Kidney glomerular epithelial cell (primary cell): ENCODE results near the gene SWT1.
A peak's percentile ranks its signal among the peaks of the same experiment; 100 is the strongest.

ENCODE experiments used
- DNase-seq: peaks from one replicate; lab custom pipeline; 2025; lab: John Stamatoyannopoulos, UW

SWT1 gene

DNA sequence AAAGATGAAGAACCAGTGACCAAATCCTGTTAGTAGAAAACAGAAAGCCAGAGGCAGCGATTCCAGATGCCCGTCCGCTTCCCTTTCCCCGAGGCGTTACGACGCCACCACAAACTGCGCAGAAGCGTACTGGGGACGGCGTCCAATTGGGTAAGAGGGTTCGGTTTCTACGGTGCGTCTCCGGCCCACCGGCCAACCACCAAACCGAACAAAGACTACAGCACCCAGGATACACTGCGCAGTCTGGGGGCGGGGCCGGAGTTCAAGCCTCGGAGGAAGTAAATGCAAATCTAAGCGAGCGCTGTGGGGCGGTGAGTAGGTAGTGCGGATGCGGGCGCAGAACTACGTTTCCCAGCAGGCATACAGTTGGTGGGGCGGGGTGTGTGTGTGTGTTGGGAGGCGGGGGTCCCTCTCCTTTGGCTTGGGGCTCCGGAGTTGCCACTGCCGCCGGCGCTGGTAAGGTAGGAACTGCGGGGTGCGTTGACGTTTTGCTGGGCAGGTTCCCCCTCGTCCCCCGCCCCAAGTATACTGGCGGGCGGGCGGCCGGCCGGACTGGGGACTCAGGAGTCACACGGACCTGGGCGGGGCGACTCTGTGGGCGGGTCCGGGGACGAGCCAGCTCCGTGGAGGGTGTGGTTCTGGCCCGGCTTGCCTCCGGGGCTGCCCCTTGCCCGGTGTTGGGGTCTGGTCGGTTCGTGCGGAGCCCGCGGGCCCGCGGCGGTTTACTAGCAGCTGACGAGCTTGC is at the start of gene SWT1, which contains the start of gene TRMT1L:
TSS of gene SWT1 (plus strand) at position 314 of the 745 bp plus-strand sequence. CDS start 3,675 bp downstream, outside the sequence.
TSS of gene TRMT1L (minus strand) at position 100 of the 745 bp plus-strand sequence. CDS start 241 bp downstream, outside the sequence.
- DNase-seq: peak; percentile 100

GRCh38 chr1:185108321-185108720 is 48.6 kb upstream of the SWT1 start:
- no peak for DNase-seq

- DNase-seq: no peak
Observed at GRCh38 chr1:185110145-185110544, 46.8 kb upstream of the SWT1 start.

DNA sequence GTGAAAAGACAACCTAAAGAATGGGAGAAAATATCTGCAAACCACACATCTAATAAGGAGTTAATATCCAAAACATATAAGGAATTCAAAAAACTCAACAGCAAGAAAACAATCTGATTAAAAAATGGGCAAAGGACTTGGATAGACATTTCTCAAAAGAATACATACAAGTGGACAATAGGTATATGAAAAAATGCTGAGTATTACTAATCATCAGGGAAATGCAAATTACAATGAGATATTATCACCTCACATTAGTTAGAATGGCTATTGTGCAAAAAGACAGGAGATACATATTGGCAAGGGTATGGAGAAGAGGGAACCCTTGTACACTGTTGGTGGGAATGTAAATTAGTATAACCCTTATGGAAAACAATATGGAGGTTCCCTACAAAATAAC is 45.1 kb upstream of the SWT1 start:
- DNase-seq: no peak

DNA sequence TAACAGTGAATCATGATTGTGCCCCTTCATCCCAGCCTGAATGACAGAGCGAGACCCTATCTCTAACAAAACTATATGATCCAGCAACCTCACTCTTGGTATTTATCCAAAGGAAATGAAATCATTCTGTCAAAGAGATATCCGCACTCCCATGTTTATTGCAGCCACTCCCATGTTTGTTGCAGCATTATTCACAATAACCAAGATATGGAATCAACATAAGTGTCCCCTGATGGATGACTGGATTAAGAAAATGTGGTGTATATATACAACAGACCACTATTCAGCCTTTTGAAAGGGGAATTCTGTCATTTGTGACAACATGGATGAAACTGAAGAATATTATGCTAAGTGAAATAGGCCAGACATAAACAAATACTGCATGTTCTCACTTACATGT is 44.6 kb upstream of the SWT1 start:
- no peak for DNase-seq

GRCh38 chr1:185129708-185130107 is 27.3 kb upstream of the SWT1 start:
- no peak for DNase-seq

DNA sequence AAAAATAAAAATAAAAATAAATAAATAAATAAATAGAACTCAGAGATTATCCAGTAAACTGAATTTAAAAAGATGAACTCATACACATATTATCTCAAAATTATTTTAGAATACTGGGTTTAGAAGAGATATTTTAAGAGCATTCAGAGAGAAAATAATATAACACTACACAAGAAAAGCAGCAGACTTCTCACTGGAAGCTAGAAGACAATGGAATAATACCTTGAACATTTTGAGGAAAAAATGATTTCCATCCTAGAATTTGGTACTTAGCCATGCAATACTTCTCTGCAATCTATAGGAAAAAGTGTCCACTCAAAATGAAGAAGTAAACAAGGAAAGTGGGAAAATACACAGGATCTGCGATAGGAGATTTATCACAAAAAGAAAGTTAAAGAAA is 24.4 kb upstream of the SWT1 start:
- DNase-seq: no peak

- DNase-seq: no peak
Observed at GRCh38 chr1:185137896-185138545, 18.9 kb upstream of the SWT1 start.

- no peak for DNase-seq
Observed at GRCh38 chr1:185139246-185139645, 17.7 kb upstream of the SWT1 start.

DNA sequence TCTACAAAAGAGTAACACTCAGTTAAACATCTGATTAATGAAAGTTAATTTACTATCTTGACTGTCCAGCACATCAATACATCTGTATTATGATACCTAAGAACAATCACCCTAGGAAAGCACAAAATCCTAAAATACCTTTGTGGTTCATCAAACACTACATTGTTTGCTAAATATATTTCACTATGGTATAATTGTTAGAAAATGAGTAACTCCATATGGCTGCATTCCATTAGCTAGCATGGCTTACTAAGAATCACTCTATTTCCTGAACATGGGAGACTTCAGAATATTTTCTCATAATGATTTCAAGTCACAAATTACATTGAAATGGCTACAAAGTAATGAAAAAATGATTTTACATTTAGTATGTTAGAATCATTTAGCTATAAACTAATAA is 12.7 kb upstream of the SWT1 start:
- DNase-seq: peak; percentile 1

DNA sequence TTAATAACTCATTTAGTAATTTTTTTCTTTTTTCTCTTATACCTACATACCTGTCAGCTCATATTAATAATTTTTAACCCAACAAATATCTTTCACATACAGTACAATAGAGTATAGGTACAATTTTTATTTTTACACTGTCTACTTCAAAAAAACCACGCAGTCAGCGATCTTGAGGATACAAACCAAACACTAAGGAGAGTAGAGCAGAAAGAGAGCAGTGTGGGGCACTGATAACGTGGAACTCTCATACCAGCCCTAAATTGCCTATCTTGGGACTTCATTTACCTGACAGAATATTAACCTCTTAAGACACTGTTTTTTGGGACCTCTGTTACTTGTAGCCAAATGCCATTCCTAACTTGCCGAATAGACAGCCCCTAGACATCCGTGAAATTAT is 5.8 kb upstream of the SWT1 start:
- no peak for DNase-seq

DNA sequence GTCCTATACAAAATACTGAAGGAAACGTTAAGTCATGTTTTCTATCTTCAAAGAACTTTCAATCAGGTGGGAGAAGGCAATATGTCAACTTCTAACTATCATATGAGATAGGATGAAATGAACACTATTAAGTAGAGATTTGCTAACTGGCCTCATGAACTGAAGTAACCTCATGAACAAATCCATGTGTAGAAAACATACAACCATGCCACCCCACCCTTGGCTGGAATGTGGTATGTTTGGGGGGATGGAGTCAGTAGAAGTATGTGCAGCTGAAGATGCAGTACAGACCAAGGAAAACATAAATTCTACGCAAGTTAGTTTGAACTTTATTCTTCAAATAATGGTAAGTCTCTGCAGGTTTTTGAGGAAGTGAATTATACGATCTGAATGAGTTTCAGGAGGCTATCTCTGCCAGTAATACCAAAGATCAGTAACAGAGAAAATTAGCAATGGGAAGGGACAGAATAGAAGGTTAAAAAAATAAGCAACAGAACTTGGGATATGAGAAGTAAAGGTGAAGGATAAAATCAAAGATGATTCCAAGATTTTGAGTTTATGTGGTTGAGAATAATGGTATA is 4.7 kb upstream of the SWT1 start:
- no peak for DNase-seq

DNA sequence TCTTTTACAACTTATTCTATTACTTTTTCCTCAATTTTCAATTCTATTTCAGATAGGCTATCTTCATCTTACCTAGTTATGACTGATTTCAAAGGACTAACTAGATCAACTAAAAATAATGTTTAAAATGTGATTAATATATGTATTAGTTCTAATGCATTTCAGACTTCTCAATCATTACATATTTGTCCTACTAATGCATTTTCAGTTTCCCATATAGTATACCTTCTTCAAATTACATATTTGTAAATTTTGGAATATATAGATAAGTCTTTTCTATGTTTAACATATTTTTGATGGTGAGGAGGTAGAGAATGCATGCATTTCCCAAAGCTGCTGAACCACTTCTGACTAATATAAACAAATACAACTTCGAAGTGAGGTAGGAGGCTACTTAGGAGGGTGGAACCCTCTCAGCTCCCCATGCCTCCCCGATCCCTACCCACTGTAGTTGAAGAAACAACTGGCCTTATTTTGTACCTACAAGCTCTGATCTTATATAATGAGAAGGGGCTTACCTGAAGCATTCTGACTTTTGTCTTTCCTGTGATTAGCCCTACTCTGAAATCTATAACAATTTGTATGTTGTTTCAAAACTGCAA is 2.0 kb upstream of the SWT1 start:
- DNase-seq: no peak

DNA sequence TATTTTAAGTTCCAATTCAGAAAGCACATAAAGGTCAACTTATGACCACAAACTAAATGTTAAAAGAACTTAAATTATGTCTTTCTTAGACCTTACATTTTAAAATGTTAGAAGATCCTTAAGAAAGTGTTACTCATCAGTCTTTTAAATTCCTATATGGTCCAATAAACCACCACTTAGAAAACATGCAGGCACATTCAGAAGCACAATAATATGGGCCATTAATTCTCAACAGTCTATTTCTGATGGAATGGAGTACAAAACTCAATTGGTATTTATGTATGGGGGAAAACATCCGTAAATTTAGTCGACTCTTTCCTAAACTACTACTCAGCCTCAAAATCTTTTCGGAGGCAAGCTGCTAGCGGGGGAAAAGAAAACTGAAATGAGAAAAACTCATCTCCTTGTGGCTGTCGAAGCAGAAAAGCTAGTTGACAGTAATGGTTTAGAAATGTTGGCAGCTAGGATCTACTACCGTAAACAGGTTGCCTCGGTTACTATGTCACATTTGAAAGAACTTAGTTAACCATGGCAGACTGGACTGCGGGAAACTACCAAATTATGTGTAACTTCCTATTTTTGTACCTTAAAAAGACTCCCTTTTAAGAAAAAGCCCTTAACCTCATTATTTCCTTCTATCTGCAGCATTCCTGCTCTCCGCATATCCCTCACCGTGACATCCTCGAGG is 1.2 kb upstream of the SWT1 start:
- peak; percentile 76 for DNase-seq

DNA sequence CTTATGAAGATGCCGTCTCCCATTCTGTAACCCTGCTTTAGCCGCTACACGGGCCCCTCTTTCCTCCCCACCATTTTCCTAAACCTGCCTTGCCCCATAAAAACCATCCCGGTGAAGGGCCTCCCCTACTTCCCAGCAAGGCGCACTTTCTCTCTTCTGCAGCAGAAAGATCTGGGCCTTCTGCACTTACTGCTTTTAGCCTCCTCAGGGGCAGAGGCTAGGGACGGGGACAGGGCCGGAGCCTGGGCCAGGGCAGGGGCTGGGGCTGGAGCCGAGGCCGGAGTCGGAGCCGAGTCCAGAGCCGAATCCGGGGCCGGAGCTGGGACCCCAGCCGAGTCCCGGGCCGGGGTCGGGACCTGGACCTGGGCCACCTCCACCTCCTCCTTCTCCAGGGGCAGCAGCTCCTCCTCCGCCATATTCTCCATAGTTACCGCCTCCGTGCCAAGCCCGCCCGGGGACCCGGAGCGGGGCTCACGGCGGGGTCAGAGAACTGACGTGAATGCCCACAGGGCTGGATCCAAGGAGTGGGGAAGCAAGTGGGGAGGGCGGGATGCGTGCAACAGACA is 596 bp upstream of the SWT1 start:
- no peak for DNase-seq

GRCh38 chr1:185157599-185158412 is 839 bp downstream of the SWT1 start:
- DNase-seq: no peak

DNA sequence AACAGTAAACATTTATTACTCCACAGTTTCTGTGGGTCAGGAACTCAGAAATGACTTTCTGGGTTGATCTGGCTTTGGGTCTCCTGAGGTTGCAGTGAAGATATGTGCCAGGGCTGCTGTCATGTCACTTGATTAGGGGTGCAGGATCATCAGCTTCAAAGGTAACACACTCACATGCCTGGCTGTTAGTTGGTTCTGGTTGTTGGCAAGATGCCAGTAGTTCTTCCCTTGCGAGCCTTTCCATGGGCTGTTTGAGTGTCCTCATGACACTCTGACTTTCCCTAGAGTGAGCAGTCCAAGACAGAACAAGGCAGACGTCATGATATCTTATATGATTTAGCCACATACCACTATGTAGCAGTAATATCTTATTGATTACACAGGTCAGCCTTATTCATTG is 1.8 kb downstream of the SWT1 start:
- no peak for DNase-seq

- DNase-seq: peak; percentile 3
Observed at GRCh38 chr1:185159966-185160365, 3.0 kb downstream of the SWT1 start.

GRCh38 chr1:185162491-185162890 is 5.5 kb downstream of the SWT1 start:
- DNase-seq: no peak

DNA sequence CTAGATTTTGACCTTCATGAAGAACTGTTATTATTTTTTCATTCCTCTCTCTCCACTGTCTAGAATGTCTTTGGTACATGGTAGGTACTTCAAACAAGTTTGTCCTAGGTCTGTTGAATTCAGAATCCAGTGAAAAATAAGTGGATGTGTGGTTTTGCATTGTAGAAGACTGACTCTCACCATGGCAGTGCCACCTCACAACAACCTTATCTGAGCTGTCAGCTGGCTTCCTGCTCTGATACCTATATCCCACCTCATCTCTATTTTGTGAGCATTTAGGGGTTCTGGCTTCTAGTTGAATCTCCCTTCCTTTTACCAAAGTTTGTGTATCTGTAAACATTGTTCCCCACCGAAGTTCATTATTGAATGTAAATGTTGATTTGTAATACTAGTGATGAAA is 9.1 kb downstream of the SWT1 start:
- DNase-seq: no peak

GRCh38 chr1:185170291-185170848 is 13.4 kb downstream of the SWT1 start:
- peak; percentile 37 for DNase-seq
